ENCODE results near the gene DNAJC3.

The DNAJC3 gene

DNA sequence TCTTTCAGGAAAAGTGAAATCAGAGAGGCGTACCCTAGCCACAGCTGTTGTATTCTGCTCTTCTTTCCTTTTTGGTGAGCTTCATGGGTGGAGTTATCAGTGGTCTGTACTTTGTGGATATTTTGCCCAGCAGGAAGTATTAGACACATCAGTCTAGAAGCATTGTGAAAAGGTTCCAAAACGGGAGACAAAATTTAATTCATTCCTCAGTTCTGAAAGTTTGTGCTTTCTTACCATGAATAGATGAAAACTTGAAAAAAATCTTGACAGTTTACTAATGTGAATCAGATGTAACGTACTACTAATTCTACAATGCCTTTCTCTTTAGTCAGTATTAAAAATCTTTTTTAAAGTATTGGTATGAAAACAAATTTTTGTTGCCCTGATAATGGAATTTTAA, 116.8 kb downstream of the DNAJC3 start:
- TF ChIP-seq FOXM1 (IDR thresholded peaks at IDR 0.05; ENCODE audit: borderline replicate concordance, low read depth) (no peak), ZBTB7A (IDR thresholded peaks at IDR 0.05; ENCODE audit: low read depth) (no peak)

DNA sequence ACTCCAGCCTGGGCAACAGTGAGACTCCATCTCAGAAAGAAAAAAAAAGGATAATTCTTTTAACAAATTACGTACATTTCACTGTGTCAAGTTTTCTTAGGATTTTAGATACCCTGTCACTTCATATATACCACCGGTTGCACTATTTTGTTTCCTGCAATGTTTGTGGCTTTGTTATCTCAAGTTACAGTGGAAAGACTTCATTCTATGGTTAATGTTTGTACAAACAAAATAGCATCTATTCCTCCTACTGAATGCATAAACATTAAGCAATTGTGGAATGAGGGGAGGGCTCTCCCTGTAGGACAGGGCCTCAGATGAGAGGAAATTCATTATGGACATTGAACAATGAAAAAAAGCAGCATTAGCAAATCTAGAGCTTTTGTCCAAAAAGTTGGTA, 120.1 kb downstream of the DNAJC3 start:
- TF ChIP-seq MAX (IDR thresholded peaks at IDR 0.05), result no peak
- no peak for TF ChIP-seq EGR1 (IDR thresholded peaks at IDR 0.05)
- TF ChIP-seq CREB1 (IDR thresholded peaks at IDR 0.05; ENCODE audit: low read depth), result no peak
- TF ChIP-seq TEAD4 (IDR thresholded peaks at IDR 0.05), result no peak
- TF ChIP-seq ZBTB7A (IDR thresholded peaks at IDR 0.05; ENCODE audit: low read depth), result no peak
- no peak for TF ChIP-seq TAF1 (IDR thresholded peaks at IDR 0.05; ENCODE audit: low read depth)
- no peak for TF ChIP-seq YY1 (IDR thresholded peaks at IDR 0.05; ENCODE audit: low read depth)

DNA sequence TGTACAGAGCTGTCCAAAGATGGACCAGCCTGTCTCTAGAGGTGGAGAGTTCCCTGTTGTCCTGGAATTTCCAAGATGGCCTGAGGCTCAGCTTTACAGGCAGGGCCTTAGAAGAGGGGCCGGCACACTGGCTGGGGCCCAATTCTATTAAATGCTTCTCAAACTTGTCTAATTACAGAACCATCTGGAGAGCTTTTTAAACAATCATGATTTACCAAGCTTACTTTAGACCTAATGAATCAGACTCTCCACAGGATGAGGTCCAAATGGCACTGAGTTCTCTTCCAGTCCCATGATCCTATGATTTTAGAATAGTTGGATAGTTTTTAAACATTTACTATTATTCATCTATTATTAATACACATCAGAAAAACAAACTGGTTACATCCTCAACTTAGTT, 123.5 kb downstream of the DNAJC3 start:
- TF ChIP-seq TEAD4 (IDR thresholded peaks at IDR 0.05) (no peak), CEBPB (IDR thresholded peaks at IDR 0.05) (no peak), TAF1 (IDR thresholded peaks at IDR 0.05; ENCODE audit: low read depth) (no peak), ZBTB7A (IDR thresholded peaks at IDR 0.05; ENCODE audit: low read depth) (no peak), YY1 (IDR thresholded peaks at IDR 0.05; ENCODE audit: low read depth) (no peak), MAX (IDR thresholded peaks at IDR 0.05) (no peak), TCF12 (IDR thresholded peaks at IDR 0.05; ENCODE audit: low read depth) (no peak), NFIC (IDR thresholded peaks at IDR 0.05) (no peak), FOXM1 (IDR thresholded peaks at IDR 0.05; ENCODE audit: borderline replicate concordance, low read depth) (no peak), EP300 (IDR thresholded peaks at IDR 0.05; ENCODE audit: borderline replicate concordance) (no peak), USF1 (IDR thresholded peaks at IDR 0.05) (no peak), RAD21 (IDR thresholded peaks at IDR 0.05; ENCODE audit: low read depth) (no peak), CREB1 (IDR thresholded peaks at IDR 0.05; ENCODE audit: low read depth) (no peak), EGR1 (IDR thresholded peaks at IDR 0.05) (no peak)
- TF ChIP-seq, protein P1, sequence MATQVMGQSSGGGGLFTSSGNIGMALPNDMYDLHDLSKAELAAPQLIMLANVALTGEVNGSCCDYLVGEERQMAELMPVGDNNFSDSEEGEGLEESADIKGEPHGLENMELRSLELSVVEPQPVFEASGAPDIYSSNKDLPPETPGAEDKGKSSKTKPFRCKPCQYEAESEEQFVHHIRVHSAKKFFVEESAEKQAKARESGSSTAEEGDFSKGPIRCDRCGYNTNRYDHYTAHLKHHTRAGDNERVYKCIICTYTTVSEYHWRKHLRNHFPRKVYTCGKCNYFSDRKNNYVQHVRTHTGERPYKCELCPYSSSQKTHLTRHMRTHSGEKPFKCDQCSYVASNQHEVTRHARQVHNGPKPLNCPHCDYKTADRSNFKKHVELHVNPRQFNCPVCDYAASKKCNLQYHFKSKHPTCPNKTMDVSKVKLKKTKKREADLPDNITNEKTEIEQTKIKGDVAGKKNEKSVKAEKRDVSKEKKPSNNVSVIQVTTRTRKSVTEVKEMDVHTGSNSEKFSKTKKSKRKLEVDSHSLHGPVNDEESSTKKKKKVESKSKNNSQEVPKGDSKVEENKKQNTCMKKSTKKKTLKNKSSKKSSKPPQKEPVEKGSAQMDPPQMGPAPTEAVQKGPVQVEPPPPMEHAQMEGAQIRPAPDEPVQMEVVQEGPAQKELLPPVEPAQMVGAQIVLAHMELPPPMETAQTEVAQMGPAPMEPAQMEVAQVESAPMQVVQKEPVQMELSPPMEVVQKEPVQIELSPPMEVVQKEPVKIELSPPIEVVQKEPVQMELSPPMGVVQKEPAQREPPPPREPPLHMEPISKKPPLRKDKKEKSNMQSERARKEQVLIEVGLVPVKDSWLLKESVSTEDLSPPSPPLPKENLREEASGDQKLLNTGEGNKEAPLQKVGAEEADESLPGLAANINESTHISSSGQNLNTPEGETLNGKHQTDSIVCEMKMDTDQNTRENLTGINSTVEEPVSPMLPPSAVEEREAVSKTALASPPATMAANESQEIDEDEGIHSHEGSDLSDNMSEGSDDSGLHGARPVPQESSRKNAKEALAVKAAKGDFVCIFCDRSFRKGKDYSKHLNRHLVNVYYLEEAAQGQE (IDR thresholded peaks at IDR 0.05; ENCODE audit: low read depth), result no peak

DNA sequence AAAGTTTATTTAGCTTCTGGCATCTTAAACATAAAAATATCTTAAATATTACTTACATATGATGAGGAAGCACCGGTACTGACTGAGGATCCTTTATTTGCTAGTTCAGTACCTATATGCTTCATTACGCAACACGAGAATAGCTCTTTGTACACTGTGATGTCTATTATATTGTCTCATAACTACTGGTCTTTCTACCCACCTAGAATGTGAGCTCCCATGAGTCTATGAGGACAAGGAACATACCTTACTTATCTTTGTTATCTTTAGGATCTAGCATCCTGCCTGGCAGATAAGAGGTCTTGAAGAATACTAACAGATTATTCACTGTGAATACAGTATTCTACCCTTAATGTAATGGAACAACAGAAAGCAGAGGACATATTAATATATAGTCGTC, 124.9 kb downstream of the DNAJC3 start:
- TF ChIP-seq FOXM1 (IDR thresholded peaks at IDR 0.05; ENCODE audit: borderline replicate concordance, low read depth) (no peak), EGR1 (IDR thresholded peaks at IDR 0.05) (no peak), RAD21 (IDR thresholded peaks at IDR 0.05; ENCODE audit: low read depth) (no peak), TAF1 (IDR thresholded peaks at IDR 0.05; ENCODE audit: low read depth) (no peak), CEBPB (IDR thresholded peaks at IDR 0.05) (no peak), YY1 (IDR thresholded peaks at IDR 0.05; ENCODE audit: low read depth) (no peak), TEAD4 (IDR thresholded peaks at IDR 0.05) (no peak), CREB1 (IDR thresholded peaks at IDR 0.05; ENCODE audit: low read depth) (no peak), TCF12 (IDR thresholded peaks at IDR 0.05; ENCODE audit: low read depth) (no peak), MAX (IDR thresholded peaks at IDR 0.05) (no peak), USF1 (IDR thresholded peaks at IDR 0.05) (no peak), EP300 (IDR thresholded peaks at IDR 0.05; ENCODE audit: borderline replicate concordance) (no peak), ZBTB7A (IDR thresholded peaks at IDR 0.05; ENCODE audit: low read depth) (no peak), NFIC (IDR thresholded peaks at IDR 0.05) (no peak)
- TF ChIP-seq, protein P1 (IDR thresholded peaks at IDR 0.05; ENCODE audit: low read depth), result no peak

DNA sequence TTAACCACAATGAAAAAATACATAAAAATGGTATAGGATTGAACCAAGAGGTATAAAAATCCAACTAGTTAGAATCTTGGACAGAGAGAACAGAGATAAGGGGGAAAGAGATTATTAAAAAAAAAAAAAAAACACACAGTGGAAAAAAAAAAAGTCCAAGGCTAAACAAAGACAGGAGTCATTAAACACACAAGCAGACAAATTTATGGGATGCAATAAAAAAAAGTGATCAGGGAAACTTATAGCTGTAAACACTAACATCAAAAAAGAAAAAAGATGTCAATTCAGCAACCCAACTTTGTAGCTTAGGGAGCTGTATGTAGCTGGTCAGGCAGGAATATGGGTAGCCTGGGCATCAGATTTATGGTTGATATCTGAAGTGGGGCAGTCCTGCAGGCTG, 129.0 kb downstream of the DNAJC3 start:
- TF ChIP-seq ZBTB7A (IDR thresholded peaks at IDR 0.05; ENCODE audit: low read depth) (no peak), TEAD4 (IDR thresholded peaks at IDR 0.05) (no peak), CREB1 (IDR thresholded peaks at IDR 0.05; ENCODE audit: low read depth) (no peak), USF1 (IDR thresholded peaks at IDR 0.05) (no peak), MAX (IDR thresholded peaks at IDR 0.05) (no peak), CEBPB (IDR thresholded peaks at IDR 0.05) (no peak), FOXM1 (IDR thresholded peaks at IDR 0.05; ENCODE audit: borderline replicate concordance, low read depth) (no peak), EP300 (IDR thresholded peaks at IDR 0.05; ENCODE audit: borderline replicate concordance) (no peak), YY1 (IDR thresholded peaks at IDR 0.05; ENCODE audit: low read depth) (no peak), NFIC (IDR thresholded peaks at IDR 0.05) (no peak), TAF1 (IDR thresholded peaks at IDR 0.05; ENCODE audit: low read depth) (no peak), RAD21 (IDR thresholded peaks at IDR 0.05; ENCODE audit: low read depth) (no peak), EGR1 (IDR thresholded peaks at IDR 0.05) (no peak), TCF12 (IDR thresholded peaks at IDR 0.05; ENCODE audit: low read depth) (no peak)
- TF ChIP-seq, protein P1 (IDR thresholded peaks at IDR 0.05; ENCODE audit: low read depth), result no peak
